NCI-H774 (cell line): ENCODE measurements around the gene ZNF502.
"Not testable (repeated sequence)": the region's sequence is repeated elsewhere in the genome, so short reads cannot be mapped to it uniquely, and the experiment has no call there.

Experiments
- DNase-seq: peaks from one replicate; lab custom pipeline; 2025; lab: John Stamatoyannopoulos, UW

ZNF502 gene

GRCh38 chr3:44712455-44713075 lies at the start of gene ZNF502:
Gene ZNF502 (plus strand): TSS chr3:44712660. CDS start chr3:44720262, 7,602 bp downstream.
- no peak for DNase-seq

GRCh38 chr3:44665173-44665572 lies 47.3 kb upstream of the ZNF502 start:
- no peak for DNase-seq

GRCh38 chr3:44666346-44666745 lies 46.1 kb upstream of the ZNF502 start:
- no peak for DNase-seq

GRCh38 chr3:44669760-44670159 lies 42.7 kb upstream of the ZNF502 start:
- no peak for DNase-seq

GRCh38 chr3:44673466-44673865 lies 39.0 kb upstream of the ZNF502 start:
- not testable (repeated sequence) for DNase-seq

DNA sequence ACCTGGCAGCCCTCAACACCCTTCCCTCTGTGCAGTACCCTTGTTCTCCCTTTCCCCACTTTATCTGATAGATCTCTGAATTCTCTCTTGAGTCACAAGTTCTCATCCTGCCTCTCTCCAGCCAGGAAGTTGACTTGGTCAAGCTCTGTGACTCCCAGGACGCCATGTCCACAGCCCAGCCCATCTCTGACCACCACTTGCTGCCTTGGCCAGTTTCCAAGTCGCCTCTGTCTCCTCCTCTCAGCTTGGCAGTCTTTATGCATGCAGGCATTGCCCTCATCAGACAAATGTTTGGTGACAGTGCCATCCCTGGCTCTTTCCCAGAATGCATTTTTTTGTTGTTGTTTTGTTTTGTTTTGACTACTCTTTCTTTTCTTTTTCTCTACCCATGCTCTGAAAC lies 38.2 kb upstream of the ZNF502 start:
- no peak for DNase-seq

DNA sequence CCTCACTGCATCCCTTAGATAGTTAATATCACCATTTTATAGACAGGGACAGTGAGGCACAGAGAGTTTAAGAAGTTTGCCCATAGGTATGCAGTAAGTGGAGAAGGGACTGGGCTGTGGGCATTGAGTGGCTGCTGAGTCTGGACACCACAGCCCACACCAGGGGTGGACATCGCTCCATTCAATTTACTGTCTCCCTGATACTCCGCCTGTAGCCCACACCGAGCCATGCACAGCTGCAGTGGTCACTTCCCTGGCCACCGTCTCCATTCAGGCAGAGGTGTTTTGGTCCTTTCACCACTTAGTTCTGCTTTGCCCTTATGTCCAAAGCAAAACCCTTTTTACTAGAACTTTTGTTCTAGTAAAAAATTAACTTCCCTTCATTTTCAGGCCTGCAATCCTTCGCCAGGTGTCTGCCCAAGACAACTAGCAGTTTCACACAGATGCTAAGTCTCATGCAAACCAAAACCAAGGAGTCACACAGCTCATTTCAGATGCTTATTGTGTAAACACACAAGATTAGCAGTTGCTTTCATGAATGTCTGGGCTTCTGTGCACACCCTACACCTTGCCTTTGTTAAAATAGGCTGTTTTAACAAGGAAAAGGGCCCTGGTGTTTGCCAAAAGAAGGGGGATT lies 33.9 kb upstream of the ZNF502 start:
- no peak for DNase-seq

DNA sequence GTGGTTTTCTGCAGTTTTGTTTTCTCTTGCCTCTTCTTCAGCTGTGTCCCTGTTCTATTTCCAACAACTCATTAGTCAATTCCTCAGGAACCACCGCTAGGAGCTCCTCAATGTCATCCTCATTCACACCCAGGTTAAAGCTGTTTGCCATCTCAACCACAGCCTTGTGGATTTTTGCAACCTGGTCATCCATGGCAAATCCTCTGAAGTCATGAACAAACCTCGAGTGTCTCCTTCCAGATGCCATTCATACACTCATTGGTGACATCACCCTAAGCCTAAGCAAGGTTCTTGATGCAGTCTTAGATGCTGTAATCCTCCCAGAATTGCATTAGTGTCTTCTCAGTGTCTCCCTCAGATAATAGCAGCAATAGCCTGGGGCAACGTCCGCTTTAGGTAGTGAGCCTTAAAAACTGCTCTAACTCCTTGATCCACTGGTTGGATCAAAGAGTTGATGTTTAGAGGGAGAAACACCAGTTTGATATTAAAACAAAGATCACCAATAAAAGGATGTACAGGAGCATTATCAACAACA lies 31.5 kb upstream of the ZNF502 start:
- DNase-seq: no peak

GRCh38 chr3:44682182-44682896 lies 30.1 kb upstream of the ZNF502 start:
- no peak for DNase-seq

GRCh38 chr3:44685128-44685800 lies 27.2 kb upstream of the ZNF502 start:
- DNase-seq: peak; percentile 72

DNA sequence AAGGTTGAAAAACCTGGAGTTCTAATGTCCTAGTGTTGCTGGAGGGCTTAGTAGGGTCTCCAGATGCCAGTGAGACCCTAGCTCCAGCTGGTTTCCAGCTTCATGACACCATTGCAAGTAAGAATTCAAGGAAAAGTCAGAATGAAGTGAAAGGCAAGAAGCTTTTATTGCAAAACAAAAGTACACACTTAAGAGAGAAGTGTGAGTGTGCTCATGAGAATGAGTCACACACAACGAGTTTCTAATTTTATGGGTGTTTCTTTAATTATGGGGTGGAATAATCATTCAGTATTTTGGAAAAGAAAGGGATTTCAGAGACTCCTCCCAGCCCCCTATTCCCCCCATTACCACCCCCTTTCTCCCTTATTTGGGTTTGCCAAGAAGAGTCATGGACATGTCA lies 24.6 kb upstream of the ZNF502 start:
- DNase-seq: no peak

DNA sequence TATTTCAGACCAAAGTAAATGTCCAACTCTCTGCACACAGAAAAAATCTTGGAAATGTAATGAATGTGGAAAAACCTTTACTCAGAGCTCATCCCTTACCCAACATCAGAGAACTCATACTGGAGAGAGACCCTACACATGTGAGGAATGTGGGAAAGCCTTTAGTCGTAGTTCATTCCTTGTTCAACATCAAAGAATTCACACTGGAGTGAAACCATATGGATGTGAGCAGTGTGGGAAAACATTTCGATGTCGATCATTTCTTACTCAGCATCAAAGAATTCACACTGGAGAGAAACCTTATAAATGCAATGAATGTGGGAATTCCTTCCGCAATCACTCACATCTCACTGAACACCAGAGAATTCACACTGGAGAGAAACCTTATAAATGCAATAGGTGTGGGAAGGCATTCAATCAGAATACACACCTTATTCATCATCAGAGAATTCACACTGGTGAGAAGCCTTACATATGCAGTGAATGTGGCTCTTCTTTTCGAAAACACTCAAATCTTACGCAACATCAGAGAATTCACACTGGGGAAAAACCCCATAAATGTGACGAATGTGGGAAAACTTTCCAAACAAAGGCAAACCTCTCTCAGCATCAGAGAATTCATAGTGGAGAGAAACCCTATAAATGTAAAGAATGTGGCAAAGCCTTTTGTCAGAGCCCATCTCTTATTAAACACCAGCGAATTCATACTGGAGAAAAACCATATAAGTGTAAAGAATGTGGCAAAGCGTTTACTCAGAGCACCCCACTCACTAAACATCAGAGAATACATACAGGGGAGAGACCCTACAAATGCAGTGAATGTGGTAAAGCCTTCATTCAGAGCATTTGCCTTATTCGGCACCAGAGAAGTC lies 9.0 kb downstream of the ZNF502 start:
- DNase-seq: no peak

- DNase-seq: no peak
These were observed 9.6 kb downstream of the ZNF502 start for GRCh38 chr3:44722103-44722401.

DNA sequence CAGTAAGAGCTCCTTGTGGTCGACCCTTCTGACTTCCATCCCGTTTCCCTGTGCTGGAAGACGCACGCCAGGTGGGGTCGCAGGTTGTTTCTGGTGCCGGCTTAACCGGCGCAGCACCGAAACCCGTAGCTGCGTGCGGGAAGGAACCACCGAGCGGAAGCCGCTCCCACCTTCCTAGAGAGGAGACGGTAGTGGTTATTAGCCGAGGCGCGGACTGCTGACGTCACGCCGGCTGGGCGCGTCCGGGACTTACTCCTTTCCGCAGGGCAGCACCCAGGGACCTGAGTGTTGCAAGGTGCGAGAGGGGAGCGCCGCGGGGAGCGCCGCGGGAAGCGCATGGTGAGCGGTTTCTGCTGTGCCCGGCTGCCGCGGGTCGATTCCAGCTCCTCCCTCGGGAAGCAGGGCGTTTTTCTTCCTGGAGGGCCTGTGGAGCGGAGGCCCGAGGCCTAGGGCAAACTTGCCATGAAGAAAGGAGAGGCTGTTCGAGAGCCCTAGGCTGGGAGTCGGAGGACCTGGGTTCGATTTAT lies 17.0 kb downstream of the ZNF502 start, which contains the start of gene ZNF501:
TSS of gene ZNF501 (plus strand) at position 252 of the 527 bp plus-strand sequence. CDS start 4,787 bp downstream, outside the sequence.
- peak; percentile 39 for DNase-seq

DNA sequence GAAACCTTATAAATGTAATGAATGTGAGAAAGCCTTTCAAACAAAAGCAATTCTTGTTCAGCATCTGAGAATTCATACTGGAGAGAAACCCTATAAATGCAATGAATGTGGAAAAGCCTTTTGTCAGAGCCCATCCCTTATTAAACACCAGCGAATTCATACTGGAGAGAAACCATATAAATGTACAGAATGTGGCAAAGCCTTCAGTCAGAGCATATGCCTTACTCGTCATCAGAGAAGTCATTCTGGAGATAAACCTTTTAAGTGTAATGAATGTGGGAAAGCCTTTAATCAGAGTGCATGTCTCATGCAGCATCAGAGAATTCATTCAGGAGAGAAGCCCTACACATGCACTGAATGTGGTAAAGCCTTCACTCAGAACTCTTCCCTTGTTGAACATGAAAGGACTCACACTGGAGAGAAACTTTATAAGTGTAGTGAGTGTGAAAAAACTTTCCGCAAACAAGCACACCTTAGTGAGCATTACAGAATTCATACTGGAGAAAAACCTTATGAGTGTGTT lies 22.2 kb downstream of the ZNF502 start:
- DNase-seq: no peak

- DNase-seq: no peak
These were observed 48.6 kb downstream of the ZNF502 start for GRCh38 chr3:44761101-44761423.

GRCh38 chr3:44761424-44762169 lies 49.1 kb downstream of the ZNF502 start, which contains the start of the genes KIAA1143 and KIF15:
Gene KIAA1143 (minus strand): TSS chr3:44761619. CDS start chr3:44761602, 17 bp downstream.
Gene KIF15 (plus strand): TSS chr3:44761794. CDS start chr3:44761866, 72 bp downstream.
- DNase-seq: peak; percentile 89

- DNase-seq: no peak
These were observed 49.8 kb downstream of the ZNF502 start for GRCh38 chr3:44762170-44762677.

DNA sequence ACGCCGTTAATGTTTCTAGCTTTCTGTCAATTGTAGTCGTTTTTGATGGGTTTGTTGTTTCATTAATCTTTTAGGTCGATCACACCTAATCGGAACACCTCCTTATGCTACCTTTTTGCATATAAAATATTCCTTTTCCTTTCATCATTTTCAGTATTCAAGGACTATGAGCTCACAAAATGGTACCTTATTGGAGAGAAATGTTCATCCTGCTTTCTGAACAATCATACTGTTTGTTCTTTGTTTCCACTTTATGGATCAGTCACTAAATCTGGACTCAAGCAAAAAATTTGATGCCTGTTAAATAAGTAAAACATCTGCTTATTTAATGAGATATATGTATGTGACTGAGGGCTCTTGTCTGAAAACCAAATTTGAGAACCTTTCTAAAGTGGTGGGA lies 50.2 kb downstream of the ZNF502 start:
- no peak for DNase-seq

GRCh38 chr3:44764248-44764647 lies 51.8 kb downstream of the ZNF502 start:
- no peak for DNase-seq
